GM12878 (cell line): Measurements from ENCODE around the gene SOBP. TPM values are rescaled to one million over a fixed set of nuclear protein-coding genes. Genes with fewer than 3 reads are reported as not detected.

Source experiments
- ATAC-seq: fragments of 200-7000 bp; cut with Tn5 transposase; 3 replicates; pipeline ENCODE4 v1.9.1; 2020; ENCODE audit warnings: mild to moderate bottlenecking, moderate library complexity
- BruUV-seq: library from RNA; stranded (reverse); fragments of 400-500 nt; replicated peaks from 2 replicates; lab custom pipeline; 2021; lab: Mats Ljungman, UMichigan
- CTCF ChIA-PET: fragments of 300-600 bp; sonication (Branson Sonifier 250); formaldehyde crosslinking; extraction: SDS; loops from one replicate; lab custom pipeline; 2021; ENCODE audit warnings: inconsistent platforms; lab: Yijun Ruan, JAX
- POLR2A ChIA-PET: fragments of 350-600 bp; formaldehyde crosslinking; extraction: SDS; loops from one replicate; lab custom pipeline; 2021; ENCODE audit warnings: inconsistent platforms; lab: Charles Lee
- RAD21 ChIA-PET: fragments of 300-600 bp; sonication (Branson Sonifier 250); formaldehyde crosslinking; loops from one replicate; lab custom pipeline; 2023; ENCODE audit warnings: antibody characterized with exemption; ENCODE audit not compliant: unreplicated experiment; lab: Charles Lee
- SMC1A ChIA-PET: fragments of 300-600 bp; sonication (Branson Sonifier 250); formaldehyde crosslinking; loops from one replicate; lab custom pipeline; 2023; ENCODE audit not compliant: unreplicated experiment, uncharacterized antibody; lab: Charles Lee
- DNase-seq: peaks from one replicate; pipeline ENCODE4 v3.0.0-alpha.2; 2011; ENCODE audit warnings: low read depth, low spot score
- FAIRE-seq: peaks from 3 replicates; lab custom pipeline; 2011; peaks lifted over from hg19 to GRCh38; lab: Jason Lieb, UNC
- H2AFZ ChIP-seq: 2 replicates; pipeline ENCODE4 v1.6.0; 2011; ENCODE audit warnings: low read depth, low read length, control low read depth; ENCODE audit not compliant: control insufficient read depth
- H3K27ac ChIP-seq: 2 replicates; pipeline ENCODE4 v1.5.1; 2011; ENCODE audit warnings: control low read depth; ENCODE audit not compliant: control insufficient read depth, insufficient read depth
- H3K27me3 ChIP-seq, 2 experiments: replicated peaks in 1 of 2; 2 replicates each; pipeline versions ENCODE4 v1.6.0 to v1.6.1; 2011; ENCODE audit warnings: low read length in 1 of 2; ENCODE audit not compliant: control insufficient read depth in 2 of 2, insufficient read depth in 2 of 2
- H3K36me3 ChIP-seq, 2 experiments: 2 replicates each; pipeline ENCODE4 v1.5.1; 2011; ENCODE audit warnings: low read length in 1 of 2; ENCODE audit not compliant: control insufficient read depth in 2 of 2, insufficient read depth in 2 of 2
- H3K4me1 ChIP-seq: 2 replicates; pipeline ENCODE4 v1.6.1; 2011; ENCODE audit warnings: mild to moderate bottlenecking, low read length, moderate library complexity, mixed read lengths; ENCODE audit not compliant: control insufficient read depth, insufficient read depth
- H3K4me2 ChIP-seq: 2 replicates; pipeline ENCODE4 v1.6.0; 2011; ENCODE audit warnings: control low read depth; ENCODE audit not compliant: control insufficient read depth, insufficient read depth
- H3K4me3 ChIP-seq: fragments of 200-600 bp; sonication (generic); 2 replicates; pipeline ENCODE4 v1.5.1; 2016
- H3K79me2 ChIP-seq: 2 replicates; pipeline ENCODE4 v1.6.0; 2011; ENCODE audit warnings: low read length; ENCODE audit not compliant: control insufficient read depth, insufficient read depth
- H3K9ac ChIP-seq: 2 replicates; pipeline ENCODE4 v1.8.0; 2011; ENCODE audit warnings: low read length, control low read depth, mixed read lengths; ENCODE audit not compliant: control insufficient read depth, insufficient read depth
- H3K9me3 ChIP-seq: replicated peaks from 3 replicates; pipeline ENCODE4 v1.5.1; 2011; ENCODE audit warnings: mild to moderate bottlenecking, low read length; ENCODE audit not compliant: control insufficient read depth, insufficient read depth
- H4K20me1 ChIP-seq: 2 replicates; pipeline ENCODE4 v1.6.0; 2011; ENCODE audit not compliant: control insufficient read depth, insufficient read depth
- ATF7 ChIP-seq: fragments of 450-650 bp; IDR thresholded peaks from 2 replicates; pipeline ENCODE4 v1.6.1; 2016; ENCODE audit warnings: low read depth, mild to moderate bottlenecking
- BCL3 ChIP-seq: IDR thresholded peaks from 2 replicates; pipeline ENCODE4 v1.6.1; 2011; ENCODE audit warnings: borderline replicate concordance, low read depth, mild to moderate bottlenecking, moderate library complexity, low read length; ENCODE audit not compliant: insufficient read depth, poor library complexity, severe bottlenecking
- CBFB ChIP-seq: IDR thresholded peaks from 2 replicates; pipeline ENCODE4 v1.6.1; 2016; ENCODE audit warnings: antibody characterized with exemption, low read depth
- FOS ChIP-seq: IDR thresholded peaks from 3 replicates; pipeline ENCODE4 v1.6.1; 2011; ENCODE audit warnings: borderline replicate concordance; ENCODE audit not compliant: insufficient read length; ENCODE audit errors: extremely low read depth
- IKZF1 ChIP-seq: fragments of 450-650 bp; conservative IDR thresholded peaks from 2 replicates; pipeline ENCODE4 v1.6.1; 2017; ENCODE audit warnings: antibody characterized with exemption, mild to moderate bottlenecking
- IRF3 ChIP-seq: fragments of 450-650 bp; IDR thresholded peaks from 2 replicates; pipeline ENCODE4 v1.6.1; 2014; ENCODE audit warnings: mild to moderate bottlenecking
- MTA2 ChIP-seq: fragments of 450-650 bp; IDR thresholded peaks from 2 replicates; pipeline ENCODE4 v1.6.1; 2016; ENCODE audit warnings: low read depth, mild to moderate bottlenecking, moderate library complexity
- NFXL1 ChIP-seq: fragments of 450-650 bp; IDR thresholded peaks from 2 replicates; pipeline ENCODE4 v1.6.1; 2017; ENCODE audit warnings: antibody characterized with exemption, mild to moderate bottlenecking, borderline replicate concordance
- NKRF ChIP-seq: fragments of 450-650 bp; conservative IDR thresholded peaks from 2 replicates; pipeline ENCODE4 v1.6.1; 2017; ENCODE audit warnings: mild to moderate bottlenecking, moderate library complexity
- NR2C1 ChIP-seq: fragments of 450-650 bp; IDR thresholded peaks from 2 replicates; pipeline ENCODE4 v1.6.1; 2017; ENCODE audit warnings: antibody characterized with exemption, mild to moderate bottlenecking, moderate library complexity
- NR2C2 ChIP-seq: IDR thresholded peaks from 2 replicates; pipeline ENCODE4 v1.6.1; 2011; ENCODE audit warnings: borderline replicate concordance, low read depth; ENCODE audit not compliant: control insufficient read depth, insufficient read length
- PAX8 ChIP-seq: fragments of 450-650 bp; IDR thresholded peaks from 2 replicates; pipeline ENCODE4 v1.6.1; 2017; ENCODE audit warnings: mild to moderate bottlenecking, moderate library complexity
- RB1 ChIP-seq: fragments of 450-650 bp; formaldehyde crosslinking; IDR thresholded peaks from 2 replicates; pipeline ENCODE4 v1.6.1; 2017; ENCODE audit warnings: mild to moderate bottlenecking, borderline replicate concordance
- RELB ChIP-seq: fragments of 450-650 bp; IDR thresholded peaks from 2 replicates; pipeline ENCODE4 v1.6.1; 2017; ENCODE audit warnings: low read depth, mild to moderate bottlenecking, moderate library complexity
- SREBF1 ChIP-seq: IDR thresholded peaks from 2 replicates; pipeline ENCODE4 v1.6.1; 2012; ENCODE audit warnings: mild to moderate bottlenecking, low read length
- SRF ChIP-seq, 2 experiments: IDR thresholded peaks; 2 replicates each; pipeline ENCODE4 v1.6.1; 2011; ENCODE audit warnings: low read depth in 2 of 2, low read length in 2 of 2, mild to moderate bottlenecking in 1 of 2, moderate library complexity in 1 of 2
- WGBS: methylation state at CpG from one replicate; pipeline ENCODE4 v1.1.6; 2016; ENCODE audit warnings: low lambda C conversion rate; ENCODE audit not compliant: insufficient replicate concordance, insufficient coverage; ENCODE audit errors: missing lambda C conversion rate; 5-methylcytosine and 5-hydroxymethylcytosine counted together
- in situ Hi-C: fragments of 300-500 bp; cut with MboI; formaldehyde crosslinking; loops from 9 replicates; pipeline ENCODE4 v1.14.3; 2018; ENCODE audit warnings: mixed read lengths
- intact Hi-C: fragments of 100-400 bp; cut with micrococcal nuclease; formaldehyde crosslinking; loops from one replicate; pipeline ENCODE4 v1.14.2; 2022; ENCODE audit not compliant: unreplicated experiment
- polyA plus RNA-seq, 11 experiments: library from polyadenylated mRNA; depleted of rRNA in 4 of 11; unstranded in 6 of 11; stranded (reverse) in 5 of 11; fragments of >200 nt; fragmentation: Nextera tagmentation in 4 of 11; fragmentation: Illumina TruSeq in 1 of 11; extraction: Ambion mirVana in 4 of 11; extraction: Trizol in 1 of 11; gene quantifications; 1 replicate in 1 of 11; 2 replicates in 10 of 11; pipeline versions ENCODE4 v1.2.1 to v1.2.3, GENCODE V29; 2011 to 2016; ENCODE audit warnings: inconsistent platforms in 2 of 11, missing spikeins in 2 of 11, low read depth in 1 of 11
- total RNA-seq, 4 experiments: library from RNA; depleted of rRNA in 3 of 4; stranded (reverse); fragments of >200 nt in 3 of 4; fragmentation: Illumina TruSeq in 1 of 4; extraction: Trizol in 1 of 4; gene quantifications; 2 replicates each; pipeline versions ENCODE4 v1.2.1 to v1.2.3, GENCODE V29; 2013 to 2021

Gene SOBP
- total and polyA plus RNA-seq, 10 of the 15 experiments (the other 5 are each of a cell fraction or from before 2014, with no cell fraction given): 0.49 to 1.9 (median 0.78) TPM

GRCh38 chr6:107448776-107449175, 41.1 kb upstream of the SOBP start:
- in situ Hi-C loops (no loop called here), intact Hi-C loops (loop anchor here (10.0 kb wide), 1 partner anchor 606 kb away; no protein-coding TSS in a partner anchor)
- 63% methylated on average over 1 of the region's 1 CpG for WGBS
- H3K4me3 ChIP-seq: no peak overlapping the region
- SMC1A ChIA-PET: no interaction called here
- H3K79me2 ChIP-seq: no peaks in the 10 kb centered on the region
- CTCF ChIA-PET: no interaction called here
- POLR2A ChIA-PET: interaction anchor here (0.5 kb wide), 1 partner anchor 139 kb away, joined by 3 read pairs; no protein-coding TSS in a partner anchor
- H3K27ac ChIP-seq: no peak overlapping the region
- H4K20me1 ChIP-seq: no peaks in the 10 kb centered on the region
- no peak for ATAC-seq
- no peak overlapping the region for H2AFZ ChIP-seq
- BruUV-seq: no TSS peak
- no peaks in the 10 kb centered on the region for H3K27me3 ChIP-seq
- no peaks in the 10 kb centered on the region for H3K4me1 ChIP-seq
- H3K36me3 ChIP-seq: 0 out of 4 replicates have a peak, but pooled peaks cover 0 to 2% of the 10 kb centered on the region in 2 experiments
- FAIRE-seq: no peak
- no peak overlapping the region for H3K9ac ChIP-seq
- RAD21 ChIA-PET: interaction anchor here (0.5 kb wide), 1 partner anchor 420 kb away, joined by 4 read pairs; no protein-coding TSS in a partner anchor
- DNase-seq: no peak
- peaks cover 9% of the 10 kb centered on the region; the same call in 2 of the 3 replicates for H3K9me3 ChIP-seq
- TF ChIP-seq NR2C1 (no peak), MTA2 (no peak), IKZF1 (no peak), SRF (IDR thresholded peaks at IDR 0.05; ENCODE audit: low read depth in 2 of 2, low read length in 2 of 2) (no peak), RB1 (no peak), PAX8 (no peak), NR2C2 (no peak), BCL3 (no peak), RELB (no peak), IRF3 (no peak), SREBF1 (no peak), CBFB (no peak), NKRF (no peak), FOS (no peak), ATF7 (no peak), NFXL1 (no peak)
- no peak overlapping the region for H3K4me2 ChIP-seq
